ENCODE data around the gene SLC17A3. TPM values are rescaled to one million over a fixed set of nuclear protein-coding genes. Genes with fewer than 3 reads are reported as not detected.

SLC17A3 gene
- total and polyA plus RNA-seq, 2 experiments from 2014 or later: not detected

- H3K27ac Mint-ChIP-seq: no peak overlapping the region
- no peak overlapping the region for H3K4me3 Mint-ChIP-seq
- ATAC-seq: no peak
Observed at GRCh38 chr6:25902071-25902470, 28.0 kb upstream of the SLC17A3 start.

More at GRCh38 chr6:25902071-25902470, 28.0 kb upstream of the SLC17A3 start:
- no peak overlapping the region for H2AFZ ChIP-seq
- H3K4me3 ChIP-seq: no peak overlapping the region
- no peak for DNase-seq (ENCODE audit: low spot score)
- H3K4me1 ChIP-seq (ENCODE audit: insufficient read depth): peaks cover 8% of the 10 kb centered on the region; the same call in 1 of the 2 replicates
- Mint-ChIP-seq H3K4me1 (peaks cover 20% of the 10 kb centered on the region), H3K27me3 (ENCODE audit: insufficient read depth, low read depth, poor library complexity) (peaks cover 2% of the 10 kb centered on the region), H3K9me3 (no peaks in the 10 kb centered on the region), H3K36me3 (ENCODE audit: low read depth) (no peaks in the 10 kb centered on the region)
- no peak overlapping the region for H3K4me2 ChIP-seq
- no peaks in the 10 kb centered on the region for H3K79me2 ChIP-seq (replicated peaks; ENCODE audit: insufficient read depth)
- H3K27ac ChIP-seq (ENCODE audit: low read depth): no peak overlapping the region
- no peaks in the 10 kb centered on the region for H4K20me1 ChIP-seq (replicated peaks; ENCODE audit: insufficient read depth)
- no peaks in the 10 kb centered on the region for H3F3A ChIP-seq (replicated peaks; ENCODE audit: low read depth)
- H3K36me3 ChIP-seq (ENCODE audit: insufficient read depth): no peaks in the 10 kb centered on the region
- no peak for TF ChIP-seq REST (IDR thresholded peaks at IDR 0.05; ENCODE audit: unreplicated experiment)
- TF ChIP-seq CTCF (conservative IDR thresholded peaks at IDR 0.05; ENCODE audit: low read depth in 2 of 2): no peak
- no peak for TF ChIP-seq NANOG (IDR thresholded peaks at IDR 0.05; ENCODE audit: borderline replicate concordance)
- TF ChIP-seq EZH2phosphoT487 (IDR thresholded peaks at IDR 0.05; ENCODE audit: unreplicated experiment): no peak
- no peak for TF ChIP-seq EZH2 (IDR thresholded peaks at IDR 0.05; ENCODE audit: low read depth, unreplicated experiment)
- TF ChIP-seq ZNF331 (CRISPR knock-in tag; IDR thresholded peaks at IDR 0.05; ENCODE audit: low read depth): no peak
- TF ChIP-seq POLR2AphosphoS5 (IDR thresholded peaks at IDR 0.05; ENCODE audit: low read depth): no peak
- no peaks in the 10 kb centered on the region for H3K27me3 ChIP-seq (ENCODE audit: insufficient read depth)
- H3K9me2 ChIP-seq (ENCODE audit: insufficient read depth): no peaks in the 10 kb centered on the region
